Measurements from ENCODE around the gene EIPR1.

The EIPR1 gene

DNA sequence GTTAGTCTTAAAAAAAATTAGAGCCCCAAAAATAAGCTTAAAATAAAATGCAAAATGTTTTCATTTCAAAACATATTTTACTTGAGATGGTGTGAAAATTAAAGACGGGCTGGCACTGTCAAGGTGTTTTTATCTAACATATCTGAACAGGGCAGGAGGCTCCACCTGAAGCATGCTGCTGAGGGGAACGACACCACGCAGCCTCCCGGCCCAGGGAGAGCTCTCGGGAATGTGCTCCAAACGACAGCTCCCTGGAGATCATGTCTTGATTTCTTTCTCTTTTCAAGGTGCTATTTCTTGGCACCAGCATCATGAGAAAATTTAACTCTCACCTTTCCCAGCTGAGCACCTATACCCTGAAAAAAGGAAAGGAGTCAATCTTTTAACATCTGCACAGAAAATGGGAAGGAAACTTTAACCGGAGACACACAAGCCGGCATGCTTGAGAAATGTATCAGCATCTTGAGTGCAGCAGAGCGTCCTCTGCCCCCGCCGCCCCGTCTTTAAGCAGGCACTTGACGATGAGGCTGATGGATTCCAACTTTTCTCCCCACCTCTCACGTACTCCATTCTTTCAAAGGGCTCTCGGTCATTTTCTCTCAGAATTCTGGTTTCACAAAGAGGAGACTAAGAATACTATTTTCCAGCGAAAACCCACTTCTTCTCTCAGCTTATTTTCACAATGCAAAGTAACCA lies 56.6 kb downstream of the EIPR1 start:
- DNase-seq (ENCODE audit: low read depth) = no peak
- TF ChIP-seq, protein P1, sequence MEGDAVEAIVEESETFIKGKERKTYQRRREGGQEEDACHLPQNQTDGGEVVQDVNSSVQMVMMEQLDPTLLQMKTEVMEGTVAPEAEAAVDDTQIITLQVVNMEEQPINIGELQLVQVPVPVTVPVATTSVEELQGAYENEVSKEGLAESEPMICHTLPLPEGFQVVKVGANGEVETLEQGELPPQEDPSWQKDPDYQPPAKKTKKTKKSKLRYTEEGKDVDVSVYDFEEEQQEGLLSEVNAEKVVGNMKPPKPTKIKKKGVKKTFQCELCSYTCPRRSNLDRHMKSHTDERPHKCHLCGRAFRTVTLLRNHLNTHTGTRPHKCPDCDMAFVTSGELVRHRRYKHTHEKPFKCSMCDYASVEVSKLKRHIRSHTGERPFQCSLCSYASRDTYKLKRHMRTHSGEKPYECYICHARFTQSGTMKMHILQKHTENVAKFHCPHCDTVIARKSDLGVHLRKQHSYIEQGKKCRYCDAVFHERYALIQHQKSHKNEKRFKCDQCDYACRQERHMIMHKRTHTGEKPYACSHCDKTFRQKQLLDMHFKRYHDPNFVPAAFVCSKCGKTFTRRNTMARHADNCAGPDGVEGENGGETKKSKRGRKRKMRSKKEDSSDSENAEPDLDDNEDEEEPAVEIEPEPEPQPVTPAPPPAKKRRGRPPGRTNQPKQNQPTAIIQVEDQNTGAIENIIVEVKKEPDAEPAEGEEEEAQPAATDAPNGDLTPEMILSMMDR (conservative IDR thresholded peaks at IDR 0.05; ENCODE audit: low read depth, low read length) = no peak

DNA sequence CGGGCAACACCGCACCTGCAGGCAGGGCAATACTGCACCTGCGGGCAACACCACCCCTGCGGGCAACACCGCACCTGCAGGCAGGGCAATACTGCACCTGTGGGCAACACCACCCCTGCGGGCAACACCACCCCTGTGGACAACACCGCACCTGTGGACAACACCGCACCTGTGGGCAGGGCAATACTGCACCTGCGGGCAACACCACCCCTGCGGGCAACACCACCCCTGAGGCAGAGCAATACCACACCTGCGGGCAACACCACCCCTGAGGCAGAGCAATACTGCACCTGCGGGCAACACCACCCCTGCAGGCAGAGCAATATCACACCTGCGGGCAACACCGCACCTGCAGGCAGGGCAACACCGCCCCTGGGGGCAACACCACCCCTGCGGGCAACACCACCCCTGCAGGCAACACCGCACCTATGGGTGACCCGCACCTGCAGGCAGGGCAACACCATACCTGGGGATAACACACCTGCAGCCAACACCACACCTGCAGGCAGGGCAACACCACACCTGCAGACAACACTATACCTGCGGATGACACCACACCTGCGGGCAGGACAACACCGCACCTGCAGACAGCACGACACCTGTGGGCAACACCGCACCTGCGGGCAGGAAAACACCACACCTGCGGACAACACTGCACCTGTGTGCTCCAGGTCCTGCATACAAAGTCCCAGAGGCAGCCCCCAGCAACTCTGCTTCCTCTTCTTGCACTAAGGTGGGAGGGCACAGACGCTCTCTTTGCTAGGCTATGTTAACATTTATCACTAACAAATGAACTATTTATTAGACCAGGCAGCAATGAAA lies 57.7 kb downstream of the EIPR1 start:
- TF ChIP-seq, protein P1 (conservative IDR thresholded peaks at IDR 0.05; ENCODE audit: low read depth, low read length) = no peak
- H3K4me3 ChIP-seq (ENCODE audit: low read length) = no peak overlapping the region
- no peak for DNase-seq (ENCODE audit: low read depth)

More for the DNA sequence above, 56.6 kb downstream of the EIPR1 start:
- H3K4me3 ChIP-seq (ENCODE audit: low read length) = no peak overlapping the region

DNA sequence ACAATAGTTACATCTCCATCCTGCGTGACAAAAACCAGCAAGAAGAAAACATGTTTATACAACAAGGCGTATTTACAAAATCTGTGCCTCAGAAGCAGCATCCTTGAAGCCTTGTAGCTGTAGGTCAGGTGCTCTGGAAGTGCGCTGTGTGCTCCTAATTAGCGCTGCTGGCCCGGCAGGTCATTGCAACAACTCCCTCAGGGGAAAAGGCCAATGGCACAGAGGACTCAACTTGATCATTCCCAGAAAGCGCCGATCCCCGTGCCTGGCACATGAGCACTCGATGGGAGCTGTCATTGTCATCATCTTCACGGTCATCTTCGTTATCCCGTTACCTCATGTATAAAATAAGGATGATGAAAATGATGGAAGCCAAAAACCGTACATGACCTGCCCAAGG lies 58.5 kb downstream of the EIPR1 start:
- H3K4me3 ChIP-seq (ENCODE audit: low read length) = no peak overlapping the region
- TF ChIP-seq, protein P1 (conservative IDR thresholded peaks at IDR 0.05; ENCODE audit: low read depth, low read length) = no peak
- DNase-seq (ENCODE audit: low read depth) = no peak

DNA sequence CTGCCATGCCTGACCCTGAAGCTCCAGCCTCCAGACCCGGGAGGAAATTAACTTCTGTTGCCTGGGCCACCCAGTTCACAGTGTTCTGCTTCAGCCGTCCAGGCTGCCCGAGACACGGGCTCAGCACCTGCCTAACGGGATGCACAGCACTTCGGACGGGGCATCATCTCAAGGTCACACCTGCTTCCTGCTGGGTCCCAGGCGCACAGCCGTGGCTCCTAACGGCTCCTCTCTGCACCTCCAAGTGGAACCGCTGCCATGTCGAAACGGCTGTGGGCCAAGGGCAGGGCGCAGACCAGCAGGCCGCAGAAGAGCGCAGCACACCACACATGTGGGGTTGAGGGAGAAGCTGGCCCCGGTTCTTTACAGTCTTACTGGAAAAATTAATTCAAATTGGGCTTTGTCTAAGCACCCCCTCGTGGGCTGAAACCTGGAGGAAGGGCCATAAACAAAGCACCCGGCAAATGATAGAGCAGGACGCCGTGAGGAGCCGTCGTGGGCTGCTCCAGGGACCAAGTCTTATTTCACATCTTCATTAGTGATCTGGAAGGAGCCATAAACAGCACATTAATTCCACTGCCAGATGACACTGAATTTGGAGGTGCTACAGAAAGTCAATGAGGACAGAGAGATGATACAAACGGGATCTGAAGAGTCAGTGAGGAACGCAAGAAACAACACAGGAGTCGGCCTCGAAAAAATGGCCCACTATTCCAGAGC lies 59.6 kb downstream of the EIPR1 start:
- no peak overlapping the region for H3K4me3 ChIP-seq (ENCODE audit: low read length)
- no peak for DNase-seq (ENCODE audit: low read depth)
- TF ChIP-seq, protein P1 (conservative IDR thresholded peaks at IDR 0.05; ENCODE audit: low read depth, low read length) = no peak

DNA sequence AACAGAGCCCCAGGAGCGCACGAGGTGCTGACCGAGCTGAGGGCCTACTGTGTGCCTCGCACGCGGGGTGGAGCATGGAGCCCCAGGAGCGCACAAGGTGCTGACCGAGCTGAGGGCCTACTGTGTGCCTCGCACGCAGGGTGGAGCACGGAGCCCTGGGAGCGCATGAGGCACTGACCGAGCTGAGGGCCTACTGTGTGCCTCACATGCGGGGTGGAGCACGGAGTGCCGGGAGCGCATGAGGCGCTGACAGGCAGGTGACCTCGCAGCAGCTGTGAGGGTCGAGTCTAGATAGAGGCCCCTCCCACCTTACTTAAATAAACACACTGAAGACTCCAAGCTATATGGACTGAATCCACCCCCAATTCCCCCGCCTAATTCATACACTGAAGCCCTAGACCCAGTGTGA lies 60.3 kb downstream of the EIPR1 start:
- TF ChIP-seq, protein P1 (conservative IDR thresholded peaks at IDR 0.05; ENCODE audit: low read depth, low read length) = no peak
- no peak overlapping the region for H3K4me3 ChIP-seq (ENCODE audit: low read length)
- DNase-seq (ENCODE audit: low read depth) = no peak

DNA sequence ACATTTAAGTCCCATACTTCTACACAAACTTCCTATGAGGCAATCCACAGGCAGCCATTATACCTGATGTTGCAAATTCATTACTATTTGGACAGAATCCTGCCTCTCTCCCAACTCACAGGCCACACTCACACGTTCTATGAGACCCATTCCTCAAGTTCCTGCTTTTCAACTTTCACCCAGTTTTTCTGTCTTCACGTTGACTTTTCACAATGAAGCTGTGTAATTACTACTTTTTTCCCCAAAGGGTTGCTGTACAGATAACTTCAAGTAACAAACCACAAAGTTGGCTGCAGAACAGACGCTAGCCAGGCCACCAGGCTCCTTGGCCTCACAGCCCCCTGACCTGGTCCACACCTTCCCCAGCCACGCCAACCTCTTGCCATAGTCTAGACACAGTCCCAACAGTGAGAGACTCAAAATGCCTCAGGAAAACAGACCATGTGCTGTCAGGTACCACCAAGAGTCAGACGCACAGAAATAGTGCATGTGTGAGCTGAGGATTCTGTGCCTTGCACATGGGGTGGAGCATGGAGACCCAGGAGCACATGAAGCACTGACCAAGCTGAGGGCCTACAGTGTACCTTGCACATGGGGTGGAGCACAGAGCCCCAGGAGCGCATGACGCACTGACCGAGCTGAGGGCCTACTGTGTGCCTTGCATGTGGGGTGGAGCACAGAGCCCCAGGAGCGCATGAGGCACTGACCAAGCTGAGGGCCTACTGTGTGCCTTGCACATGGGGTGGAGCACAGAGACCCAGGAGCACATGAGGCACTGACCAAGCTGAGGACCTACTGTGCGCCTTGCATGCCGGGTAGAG lies 61.0 kb downstream of the EIPR1 start:
- TF ChIP-seq, protein P1 (conservative IDR thresholded peaks at IDR 0.05; ENCODE audit: low read depth, low read length) = no peak
- no peak for DNase-seq (ENCODE audit: low read depth)
- no peak overlapping the region for H3K4me3 ChIP-seq (ENCODE audit: low read length)

Measured in retinal pigment epithelial cell (primary cell).